GM23338 (cell line): Measurements from ENCODE around the gene PRR36. TPM values are rescaled to one million over a fixed set of nuclear protein-coding genes. Genes with fewer than 3 reads are reported as not detected.

Experiments
- ATAC-seq: fragments of 200-7000 bp; cut with Tn5 transposase; 3 replicates; pipeline ENCODE4 v1.9.1; 2020
- DNase-seq: peaks from one replicate; pipeline ENCODE4 v3.0.0-alpha.2; 2015; ENCODE audit warnings: low spot score
- H2AFZ ChIP-seq: fragments of 200-600 bp; sonication (generic); 2 replicates; pipeline ENCODE4 v1.8.0; 2016; ENCODE audit warnings: antibody characterized with exemption, mild to moderate bottlenecking, moderate library complexity
- H3F3A ChIP-seq: fragments of 200-600 bp; sonication (generic); replicated peaks from 2 replicates; pipeline ENCODE4 v1.8.0; 2017; ENCODE audit warnings: antibody characterized with exemption, mixed run types, low read depth
- H3K27ac ChIP-seq: fragments of 200-600 bp; sonication (generic); 2 replicates; pipeline ENCODE4 v1.6.1; 2016; ENCODE audit warnings: low read depth
- H3K27me3 ChIP-seq: fragments of 200-600 bp; sonication (generic); 2 replicates; pipeline ENCODE4 v1.8.0; 2016; ENCODE audit warnings: mild to moderate bottlenecking, mixed run types, moderate library complexity; ENCODE audit not compliant: insufficient read depth
- H3K36me3 ChIP-seq: fragments of 200-600 bp; sonication (generic); 2 replicates; pipeline ENCODE4 v1.8.0; 2016; ENCODE audit warnings: mild to moderate bottlenecking; ENCODE audit not compliant: insufficient read depth
- H3K4me1 ChIP-seq: fragments of 200-600 bp; sonication (generic); 2 replicates; pipeline ENCODE4 v1.8.0; 2016; ENCODE audit warnings: mild to moderate bottlenecking, moderate library complexity; ENCODE audit not compliant: insufficient read depth
- H3K4me2 ChIP-seq: fragments of 200-600 bp; sonication (generic); 2 replicates; pipeline ENCODE4 v1.7.1; 2017; ENCODE audit warnings: mixed run types
- H3K4me3 ChIP-seq: fragments of 200-600 bp; sonication (generic); 2 replicates; pipeline ENCODE4 v1.6.1; 2016; ENCODE audit warnings: mixed run types
- H3K79me2 ChIP-seq: fragments of 200-600 bp; sonication (generic); replicated peaks from 2 replicates; pipeline ENCODE4 v1.8.0; 2017; ENCODE audit warnings: mild to moderate bottlenecking; ENCODE audit not compliant: insufficient read depth
- H3K9me2 ChIP-seq: fragments of 200-600 bp; sonication (generic); 2 replicates; pipeline ENCODE4 v1.8.0; 2017; ENCODE audit not compliant: insufficient read depth
- H4K20me1 ChIP-seq: fragments of 200-600 bp; sonication (generic); replicated peaks from 2 replicates; pipeline ENCODE4 v1.8.0; 2017; ENCODE audit warnings: mild to moderate bottlenecking; ENCODE audit not compliant: insufficient read depth
- H3K27ac Mint-ChIP-seq: 2 replicates; pipeline ENCODE4 v1.8.0; 2020; ENCODE audit warnings: inconsistent platforms, mild to moderate bottlenecking, moderate library complexity, mixed read lengths
- H3K27me3 Mint-ChIP-seq: 3 replicates; pipeline ENCODE4 v1.8.0; 2022; ENCODE audit warnings: low read depth, mild to moderate bottlenecking, moderate library complexity, mixed read lengths, inconsistent platforms; ENCODE audit not compliant: insufficient read depth, poor library complexity
- H3K36me3 Mint-ChIP-seq: 3 replicates; pipeline ENCODE4 v1.8.0; 2021; ENCODE audit warnings: low read depth, mild to moderate bottlenecking, inconsistent platforms, moderate library complexity, mixed read lengths
- H3K4me1 Mint-ChIP-seq: 3 replicates; pipeline ENCODE4 v1.8.0; 2020; ENCODE audit warnings: mild to moderate bottlenecking, inconsistent platforms, mixed read lengths
- H3K4me3 Mint-ChIP-seq: 3 replicates; pipeline ENCODE4 v1.8.0; 2021; ENCODE audit warnings: moderate library complexity, mild to moderate bottlenecking, inconsistent platforms, mixed read lengths
- H3K9me3 Mint-ChIP-seq: 3 replicates; pipeline ENCODE4 v1.8.0; 2020; ENCODE audit warnings: moderate library complexity, mild to moderate bottlenecking, inconsistent platforms, mixed read lengths
- EZH2 ChIP-seq: fragments of 200-600 bp; sonication (generic); IDR thresholded peaks from one replicate; pipeline ENCODE4 v1.8.0; 2017; ENCODE audit warnings: antibody characterized with exemption, mild to moderate bottlenecking, low read depth; ENCODE audit not compliant: unreplicated experiment
- NANOG ChIP-seq: IDR thresholded peaks from 2 replicates; pipeline ENCODE4 v1.6.1; 2016; ENCODE audit warnings: antibody characterized with exemption, borderline replicate concordance
- STAT1 ChIP-seq: IDR thresholded peaks from one replicate; pipeline ENCODE4 v1.6.1; 2016; ENCODE audit warnings: antibody characterized with exemption; ENCODE audit not compliant: unreplicated experiment
- polyA plus RNA-seq: library from polyadenylated mRNA; unstranded; fragments of >200 nt; fragmentation: Nextera tagmentation; extraction: Ambion mirVana; gene quantifications from 2 replicates; pipeline ENCODE4 v1.2.1, GENCODE V29; 2016
- total RNA-seq: library from RNA; depleted of rRNA; stranded (reverse); fragments of >200 nt; shearing (Covaris generic); gene quantifications from 2 replicates; pipeline ENCODE4 v1.2.3, GENCODE V29; 2014
- TF ChIP-seq, protein P1 (sequence below): IDR thresholded peaks from one replicate; pipeline ENCODE4 v1.6.1; 2018; ENCODE audit warnings: antibody characterized with exemption; ENCODE audit not compliant: unreplicated experiment
- TF ChIP-seq, protein P2 (sequence below), 2 experiments: fragments of 200-600 bp in 1 of 2; sonication (generic) in 1 of 2; conservative IDR thresholded peaks; 2 replicates each; pipeline versions ENCODE4 v1.5.1 to v1.6.1; 2016 to 2017; ENCODE audit warnings: antibody characterized with exemption in 2 of 2, low read depth in 2 of 2, mild to moderate bottlenecking in 2 of 2, moderate library complexity in 1 of 2
- TF ChIP-seq, protein P3 (sequence below): fragments of 250-450 bp; sonication (Bioruptor Pico); IDR thresholded peaks from 2 replicates; pipeline ENCODE4 v1.5.0; 2020; ENCODE audit warnings: mild to moderate bottlenecking, moderate library complexity

PRR36 gene
- total and polyA plus RNA-seq, 2 experiments from 2014 or later: 17.6 to 17.9 TPM

DNA sequence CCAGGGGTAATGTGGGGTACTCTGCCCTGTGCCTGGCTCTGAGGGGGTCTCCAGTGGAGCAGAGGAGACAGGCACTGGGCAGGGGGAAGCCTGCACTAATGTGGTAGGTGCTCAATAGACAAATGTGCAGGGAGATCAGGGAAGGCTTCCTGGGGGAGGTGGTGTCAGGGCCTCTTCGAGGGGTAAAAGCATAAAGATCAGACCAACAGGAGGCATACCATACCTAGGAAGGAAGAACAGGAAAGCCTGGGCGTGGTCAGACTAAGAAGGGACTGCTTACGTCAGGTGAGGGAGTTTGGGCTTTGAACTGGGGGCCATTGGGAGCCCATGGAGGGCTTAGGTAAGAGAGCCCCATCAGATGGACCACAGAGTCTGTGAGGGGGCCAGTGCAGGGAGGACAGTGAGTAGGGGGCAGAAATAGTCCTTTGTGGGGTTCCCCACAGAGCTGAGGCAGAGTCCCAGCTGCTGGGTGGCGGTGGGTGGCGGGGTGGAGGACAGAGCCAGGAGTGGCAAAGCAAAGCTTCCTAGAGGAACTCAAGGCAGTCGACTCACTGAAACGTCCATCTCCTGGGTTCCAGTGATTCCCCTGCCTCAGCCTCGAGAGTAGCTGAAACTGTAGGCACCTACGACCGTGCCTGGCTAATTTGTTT is 8.8 kb downstream of the PRR36 start:
- Mint-ChIP-seq H3K4me3 (no peak overlapping the region; the same call in 2 of the 3 replicates), H3K4me1 (peaks cover 21% of the 10 kb centered on the region), H3K27ac (no peak overlapping the region), H3K27me3 (peaks cover 57% of the 10 kb centered on the region), H3K36me3 (no peaks in the 10 kb centered on the region), H3K9me3 (no peaks in the 10 kb centered on the region)
- H2AFZ ChIP-seq: no peak overlapping the region
- peaks cover 67% of the 10 kb centered on the region for H3K27me3 ChIP-seq
- H3K27ac ChIP-seq: no peak overlapping the region
- no peaks in the 10 kb centered on the region for H4K20me1 ChIP-seq
- no peaks in the 10 kb centered on the region for H3K79me2 ChIP-seq
- TF ChIP-seq, protein P1, sequence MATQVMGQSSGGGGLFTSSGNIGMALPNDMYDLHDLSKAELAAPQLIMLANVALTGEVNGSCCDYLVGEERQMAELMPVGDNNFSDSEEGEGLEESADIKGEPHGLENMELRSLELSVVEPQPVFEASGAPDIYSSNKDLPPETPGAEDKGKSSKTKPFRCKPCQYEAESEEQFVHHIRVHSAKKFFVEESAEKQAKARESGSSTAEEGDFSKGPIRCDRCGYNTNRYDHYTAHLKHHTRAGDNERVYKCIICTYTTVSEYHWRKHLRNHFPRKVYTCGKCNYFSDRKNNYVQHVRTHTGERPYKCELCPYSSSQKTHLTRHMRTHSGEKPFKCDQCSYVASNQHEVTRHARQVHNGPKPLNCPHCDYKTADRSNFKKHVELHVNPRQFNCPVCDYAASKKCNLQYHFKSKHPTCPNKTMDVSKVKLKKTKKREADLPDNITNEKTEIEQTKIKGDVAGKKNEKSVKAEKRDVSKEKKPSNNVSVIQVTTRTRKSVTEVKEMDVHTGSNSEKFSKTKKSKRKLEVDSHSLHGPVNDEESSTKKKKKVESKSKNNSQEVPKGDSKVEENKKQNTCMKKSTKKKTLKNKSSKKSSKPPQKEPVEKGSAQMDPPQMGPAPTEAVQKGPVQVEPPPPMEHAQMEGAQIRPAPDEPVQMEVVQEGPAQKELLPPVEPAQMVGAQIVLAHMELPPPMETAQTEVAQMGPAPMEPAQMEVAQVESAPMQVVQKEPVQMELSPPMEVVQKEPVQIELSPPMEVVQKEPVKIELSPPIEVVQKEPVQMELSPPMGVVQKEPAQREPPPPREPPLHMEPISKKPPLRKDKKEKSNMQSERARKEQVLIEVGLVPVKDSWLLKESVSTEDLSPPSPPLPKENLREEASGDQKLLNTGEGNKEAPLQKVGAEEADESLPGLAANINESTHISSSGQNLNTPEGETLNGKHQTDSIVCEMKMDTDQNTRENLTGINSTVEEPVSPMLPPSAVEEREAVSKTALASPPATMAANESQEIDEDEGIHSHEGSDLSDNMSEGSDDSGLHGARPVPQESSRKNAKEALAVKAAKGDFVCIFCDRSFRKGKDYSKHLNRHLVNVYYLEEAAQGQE: no peak
- no peak for TF ChIP-seq NANOG
- TF ChIP-seq STAT1: no peak
- TF ChIP-seq, protein P2, sequence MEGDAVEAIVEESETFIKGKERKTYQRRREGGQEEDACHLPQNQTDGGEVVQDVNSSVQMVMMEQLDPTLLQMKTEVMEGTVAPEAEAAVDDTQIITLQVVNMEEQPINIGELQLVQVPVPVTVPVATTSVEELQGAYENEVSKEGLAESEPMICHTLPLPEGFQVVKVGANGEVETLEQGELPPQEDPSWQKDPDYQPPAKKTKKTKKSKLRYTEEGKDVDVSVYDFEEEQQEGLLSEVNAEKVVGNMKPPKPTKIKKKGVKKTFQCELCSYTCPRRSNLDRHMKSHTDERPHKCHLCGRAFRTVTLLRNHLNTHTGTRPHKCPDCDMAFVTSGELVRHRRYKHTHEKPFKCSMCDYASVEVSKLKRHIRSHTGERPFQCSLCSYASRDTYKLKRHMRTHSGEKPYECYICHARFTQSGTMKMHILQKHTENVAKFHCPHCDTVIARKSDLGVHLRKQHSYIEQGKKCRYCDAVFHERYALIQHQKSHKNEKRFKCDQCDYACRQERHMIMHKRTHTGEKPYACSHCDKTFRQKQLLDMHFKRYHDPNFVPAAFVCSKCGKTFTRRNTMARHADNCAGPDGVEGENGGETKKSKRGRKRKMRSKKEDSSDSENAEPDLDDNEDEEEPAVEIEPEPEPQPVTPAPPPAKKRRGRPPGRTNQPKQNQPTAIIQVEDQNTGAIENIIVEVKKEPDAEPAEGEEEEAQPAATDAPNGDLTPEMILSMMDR (conservative IDR thresholded peaks at IDR 0.05; ENCODE audit: low read depth in 2 of 2): 0 out of 4 replicates have a peak, but pooled peaks of 1 of the 2 experiments have one; percentile 10
- H3F3A ChIP-seq: 0 out of 2 replicates have a peak, but pooled peaks cover 8% of the 10 kb centered on the region
- peaks cover 32% of the 10 kb centered on the region for H3K4me1 ChIP-seq
- peak; percentile 46 for DNase-seq
- 0 out of 2 replicates have a peak overlapping the region, but pooled peaks have one; percentile 5 for H3K4me2 ChIP-seq
- no peaks in the 10 kb centered on the region for H3K36me3 ChIP-seq
- H3K4me3 ChIP-seq: no peak overlapping the region
- ATAC-seq: no peak
- H3K9me2 ChIP-seq: no peaks in the 10 kb centered on the region

DNA sequence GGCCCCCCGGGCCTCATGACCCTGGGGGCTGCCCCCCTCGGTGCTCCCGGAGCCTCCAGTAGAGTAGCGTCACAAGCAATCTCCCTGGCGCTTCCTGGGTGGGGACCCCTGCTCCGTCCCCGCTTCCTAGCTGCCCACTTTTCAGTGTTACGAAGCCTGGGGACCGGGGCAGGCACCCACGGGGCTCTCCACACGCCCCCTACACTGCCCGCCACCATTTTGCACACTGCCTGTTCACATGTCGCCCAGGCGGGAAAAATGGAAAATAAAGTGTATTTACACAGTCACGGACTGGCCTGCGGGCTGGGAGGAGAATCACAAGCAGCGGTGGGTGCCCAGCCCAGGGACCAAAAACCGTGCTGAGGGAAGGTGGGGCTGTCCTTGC is 9.5 kb downstream of the PRR36 start:
- no peak for ATAC-seq
- Histone ChIP-seq H3F3A (0 out of 2 replicates have a peak, but pooled peaks cover 8% of the 10 kb centered on the region), H2AFZ (no peak overlapping the region), H4K20me1 (no peaks in the 10 kb centered on the region), H3K9me2 (no peaks in the 10 kb centered on the region), H3K4me1 (peaks cover 32% of the 10 kb centered on the region), H3K27me3 (peaks cover 67% of the 10 kb centered on the region), H3K36me3 (no peaks in the 10 kb centered on the region), H3K27ac (no peak overlapping the region), H3K4me3 (no peak overlapping the region), H3K79me2 (no peaks in the 10 kb centered on the region), H3K4me2 (0 out of 2 replicates have a peak overlapping the region, but pooled peaks have one; percentile 84)
- no peak for DNase-seq
- Mint-ChIP-seq H3K4me3 (no peak overlapping the region; the same call in 2 of the 3 replicates), H3K27me3 (peaks cover 54% of the 10 kb centered on the region), H3K9me3 (no peaks in the 10 kb centered on the region), H3K36me3 (no peaks in the 10 kb centered on the region), H3K4me1 (peaks cover 21% of the 10 kb centered on the region), H3K27ac (no peak overlapping the region)
- no peak for TF ChIP-seq STAT1
- no peak for TF ChIP-seq NANOG
- TF ChIP-seq, protein P3, sequence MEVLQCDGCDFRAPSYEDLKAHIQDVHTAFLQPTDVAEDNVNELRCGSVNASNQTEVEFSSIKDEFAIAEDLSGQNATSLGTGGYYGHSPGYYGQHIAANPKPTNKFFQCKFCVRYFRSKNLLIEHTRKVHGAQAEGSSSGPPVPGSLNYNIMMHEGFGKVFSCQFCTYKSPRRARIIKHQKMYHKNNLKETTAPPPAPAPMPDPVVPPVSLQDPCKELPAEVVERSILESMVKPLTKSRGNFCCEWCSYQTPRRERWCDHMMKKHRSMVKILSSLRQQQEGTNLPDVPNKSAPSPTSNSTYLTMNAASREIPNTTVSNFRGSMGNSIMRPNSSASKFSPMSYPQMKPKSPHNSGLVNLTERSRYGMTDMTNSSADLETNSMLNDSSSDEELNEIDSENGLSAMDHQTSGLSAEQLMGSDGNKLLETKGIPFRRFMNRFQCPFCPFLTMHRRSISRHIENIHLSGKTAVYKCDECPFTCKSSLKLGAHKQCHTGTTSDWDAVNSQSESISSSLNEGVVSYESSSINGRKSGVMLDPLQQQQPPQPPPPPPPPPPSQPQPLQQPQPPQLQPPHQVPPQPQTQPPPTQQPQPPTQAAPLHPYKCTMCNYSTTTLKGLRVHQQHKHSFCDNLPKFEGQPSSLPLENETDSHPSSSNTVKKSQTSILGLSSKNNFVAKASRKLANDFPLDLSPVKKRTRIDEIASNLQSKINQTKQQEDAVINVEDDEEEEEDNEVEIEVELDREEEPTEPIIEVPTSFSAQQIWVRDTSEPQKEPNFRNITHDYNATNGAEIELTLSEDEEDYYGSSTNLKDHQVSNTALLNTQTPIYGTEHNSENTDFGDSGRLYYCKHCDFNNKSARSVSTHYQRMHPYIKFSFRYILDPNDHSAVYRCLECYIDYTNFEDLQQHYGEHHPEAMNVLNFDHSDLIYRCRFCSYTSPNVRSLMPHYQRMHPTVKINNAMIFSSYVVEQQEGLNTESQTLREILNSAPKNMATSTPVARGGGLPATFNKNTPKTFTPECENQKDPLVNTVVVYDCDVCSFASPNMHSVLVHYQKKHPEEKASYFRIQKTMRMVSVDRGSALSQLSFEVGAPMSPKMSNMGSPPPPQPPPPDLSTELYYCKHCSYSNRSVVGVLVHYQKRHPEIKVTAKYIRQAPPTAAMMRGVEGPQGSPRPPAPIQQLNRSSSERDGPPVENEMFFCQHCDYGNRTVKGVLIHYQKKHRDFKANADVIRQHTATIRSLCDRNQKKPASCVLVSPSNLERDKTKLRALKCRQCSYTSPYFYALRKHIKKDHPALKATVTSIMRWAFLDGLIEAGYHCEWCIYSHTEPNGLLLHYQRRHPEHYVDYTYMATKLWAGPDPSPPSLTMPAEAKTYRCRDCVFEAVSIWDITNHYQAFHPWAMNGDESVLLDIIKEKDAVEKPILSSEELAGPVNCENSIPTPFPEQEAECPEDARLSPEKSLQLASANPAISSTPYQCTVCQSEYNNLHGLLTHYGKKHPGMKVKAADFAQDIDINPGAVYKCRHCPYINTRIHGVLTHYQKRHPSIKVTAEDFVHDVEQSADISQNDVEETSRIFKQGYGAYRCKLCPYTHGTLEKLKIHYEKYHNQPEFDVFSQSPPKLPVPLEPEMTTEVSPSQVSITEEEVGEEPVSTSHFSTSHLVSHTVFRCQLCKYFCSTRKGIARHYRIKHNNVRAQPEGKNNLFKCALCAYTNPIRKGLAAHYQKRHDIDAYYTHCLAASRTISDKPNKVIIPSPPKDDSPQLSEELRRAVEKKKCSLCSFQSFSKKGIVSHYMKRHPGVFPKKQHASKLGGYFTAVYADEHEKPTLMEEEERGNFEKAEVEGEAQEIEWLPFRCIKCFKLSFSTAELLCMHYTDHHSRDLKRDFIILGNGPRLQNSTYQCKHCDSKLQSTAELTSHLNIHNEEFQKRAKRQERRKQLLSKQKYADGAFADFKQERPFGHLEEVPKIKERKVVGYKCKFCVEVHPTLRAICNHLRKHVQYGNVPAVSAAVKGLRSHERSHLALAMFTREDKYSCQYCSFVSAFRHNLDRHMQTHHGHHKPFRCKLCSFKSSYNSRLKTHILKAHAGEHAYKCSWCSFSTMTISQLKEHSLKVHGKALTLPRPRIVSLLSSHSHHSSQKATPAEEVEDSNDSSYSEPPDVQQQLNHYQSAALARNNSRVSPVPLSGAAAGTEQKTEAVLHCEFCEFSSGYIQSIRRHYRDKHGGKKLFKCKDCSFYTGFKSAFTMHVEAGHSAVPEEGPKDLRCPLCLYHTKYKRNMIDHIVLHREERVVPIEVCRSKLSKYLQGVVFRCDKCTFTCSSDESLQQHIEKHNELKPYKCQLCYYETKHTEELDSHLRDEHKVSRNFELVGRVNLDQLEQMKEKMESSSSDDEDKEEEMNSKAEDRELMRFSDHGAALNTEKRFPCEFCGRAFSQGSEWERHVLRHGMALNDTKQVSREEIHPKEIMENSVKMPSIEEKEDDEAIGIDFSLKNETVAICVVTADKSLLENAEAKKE (CRISPR knock-in tag): no peak
- no peak for TF ChIP-seq EZH2
